ENCODE results near the gene EPHB2.

DNA sequence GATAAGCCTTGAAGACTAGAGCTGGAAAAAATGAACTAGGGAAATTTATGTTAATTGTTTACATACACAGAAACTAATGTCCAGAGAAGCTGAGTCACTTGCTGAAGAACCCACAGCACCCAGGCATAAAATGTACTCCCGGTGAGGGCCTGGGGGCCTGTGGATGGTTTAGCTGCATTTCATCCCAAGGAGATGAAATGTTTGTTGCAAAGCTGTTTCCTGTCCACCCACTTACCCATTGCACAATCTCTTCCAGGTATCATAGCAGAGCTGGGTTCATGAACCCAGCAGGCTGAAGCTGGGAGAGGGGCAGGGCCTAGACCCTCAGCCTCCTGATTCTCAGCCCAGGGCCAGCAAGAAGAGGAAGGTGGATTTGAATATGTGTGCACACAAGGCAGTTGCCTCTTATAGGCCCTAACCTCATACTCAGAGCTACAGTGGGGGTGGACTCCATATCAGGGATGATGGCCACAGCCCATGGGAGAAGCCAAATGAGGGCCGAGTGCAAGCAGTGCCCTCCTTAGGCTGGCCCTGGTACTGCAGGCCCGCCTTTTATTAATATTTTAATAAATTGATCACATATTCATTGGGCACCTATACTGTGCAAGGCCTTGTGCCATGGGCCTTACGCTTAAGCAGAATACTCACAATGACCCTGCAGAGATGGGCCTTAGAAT, 151.3 kb downstream of the EPHB2 start:
- TF ChIP-seq, protein P1, sequence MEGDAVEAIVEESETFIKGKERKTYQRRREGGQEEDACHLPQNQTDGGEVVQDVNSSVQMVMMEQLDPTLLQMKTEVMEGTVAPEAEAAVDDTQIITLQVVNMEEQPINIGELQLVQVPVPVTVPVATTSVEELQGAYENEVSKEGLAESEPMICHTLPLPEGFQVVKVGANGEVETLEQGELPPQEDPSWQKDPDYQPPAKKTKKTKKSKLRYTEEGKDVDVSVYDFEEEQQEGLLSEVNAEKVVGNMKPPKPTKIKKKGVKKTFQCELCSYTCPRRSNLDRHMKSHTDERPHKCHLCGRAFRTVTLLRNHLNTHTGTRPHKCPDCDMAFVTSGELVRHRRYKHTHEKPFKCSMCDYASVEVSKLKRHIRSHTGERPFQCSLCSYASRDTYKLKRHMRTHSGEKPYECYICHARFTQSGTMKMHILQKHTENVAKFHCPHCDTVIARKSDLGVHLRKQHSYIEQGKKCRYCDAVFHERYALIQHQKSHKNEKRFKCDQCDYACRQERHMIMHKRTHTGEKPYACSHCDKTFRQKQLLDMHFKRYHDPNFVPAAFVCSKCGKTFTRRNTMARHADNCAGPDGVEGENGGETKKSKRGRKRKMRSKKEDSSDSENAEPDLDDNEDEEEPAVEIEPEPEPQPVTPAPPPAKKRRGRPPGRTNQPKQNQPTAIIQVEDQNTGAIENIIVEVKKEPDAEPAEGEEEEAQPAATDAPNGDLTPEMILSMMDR (conservative IDR thresholded peaks at IDR 0.05; ENCODE audit: low read length), result peak; percentile 79
- no peak for TF ChIP-seq EZH2phosphoT487 (IDR thresholded peaks at IDR 0.05; ENCODE audit: borderline replicate concordance)

Measured in Loucy (cell line).